Kidney epithelial cell (primary cell): Measurements from ENCODE around the gene TWIST2. TPM values are rescaled to one million over a fixed set of nuclear protein-coding genes. Genes with fewer than 3 reads are reported as not detected.

ENCODE experiments used
- DNase-seq: peaks from one replicate; pipeline ENCODE4 v3.0.0-alpha.2; 2010; ENCODE audit warnings: low read depth
- H3K27me3 ChIP-seq: 2 replicates; pipeline ENCODE4 v1.6.0; 2011; ENCODE audit warnings: low read length; ENCODE audit not compliant: control insufficient read depth, insufficient read depth
- H3K36me3 ChIP-seq: 2 replicates; pipeline ENCODE4 v1.5.1; 2011; ENCODE audit warnings: low read length; ENCODE audit not compliant: control insufficient read depth, insufficient read depth
- H3K4me3 ChIP-seq: 2 replicates; pipeline ENCODE4 v1.5.1; 2011; ENCODE audit warnings: low read depth, mild to moderate bottlenecking, control low read depth, low read length
- total RNA-seq: library from RNA; depleted of rRNA; stranded (reverse); fragments of >200 nt; gene quantifications from 2 replicates; pipeline ENCODE4 v1.2.3, GENCODE V29; 2015
- TF ChIP-seq, protein P1 (sequence below): IDR thresholded peaks from 2 replicates; pipeline ENCODE4 v1.5.1; 2011; ENCODE audit warnings: mild to moderate bottlenecking, moderate library complexity, low read length, control low read depth, inconsistent platforms; ENCODE audit not compliant: insufficient read depth, poor library complexity, severe bottlenecking

The TWIST2 gene
- total RNA-seq, 1 donor from 2014 or later: 1.8 TPM

DNA sequence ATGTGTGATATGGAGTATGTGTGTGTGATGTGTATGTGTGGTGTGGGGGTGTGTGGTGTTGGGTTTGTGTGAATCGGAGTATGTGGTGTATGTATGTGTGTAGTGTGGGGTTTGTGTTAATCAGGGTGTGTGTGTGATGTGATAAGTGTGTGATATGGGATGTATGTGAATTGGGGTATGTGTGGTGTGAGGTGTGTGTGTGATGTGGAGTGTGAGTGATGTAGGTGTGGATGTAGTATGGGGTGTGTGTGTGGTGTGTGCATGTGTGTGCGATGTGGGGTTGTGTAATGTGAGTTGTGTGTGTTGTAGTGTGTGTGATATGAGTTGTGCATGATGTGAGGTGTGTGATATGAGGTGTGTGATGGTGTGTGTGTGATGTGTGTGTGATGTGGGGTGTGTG, 54.4 kb downstream of the TWIST2 start:
- no peak for DNase-seq

DNA sequence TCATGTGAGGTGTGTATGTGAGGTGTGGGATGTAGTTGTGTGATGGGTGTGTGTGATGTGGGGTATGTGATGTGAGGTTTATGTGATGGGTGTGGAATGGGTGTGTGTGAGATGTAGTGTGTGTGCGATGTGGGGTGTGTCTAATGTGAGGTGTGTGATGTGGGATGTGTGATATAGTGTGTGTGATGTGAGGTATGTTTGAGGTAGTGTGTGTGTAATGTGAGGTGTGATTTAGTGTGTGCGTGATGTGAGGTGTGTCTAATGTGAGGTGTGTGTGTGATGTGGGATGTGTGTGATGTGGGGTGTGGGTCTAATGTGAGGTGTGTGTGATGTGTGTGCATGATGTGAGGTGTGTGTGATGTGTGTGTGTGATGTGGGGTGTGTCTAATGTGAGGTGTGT, 55.3 kb downstream of the TWIST2 start:
- no peak for DNase-seq
- TF ChIP-seq, protein P1, sequence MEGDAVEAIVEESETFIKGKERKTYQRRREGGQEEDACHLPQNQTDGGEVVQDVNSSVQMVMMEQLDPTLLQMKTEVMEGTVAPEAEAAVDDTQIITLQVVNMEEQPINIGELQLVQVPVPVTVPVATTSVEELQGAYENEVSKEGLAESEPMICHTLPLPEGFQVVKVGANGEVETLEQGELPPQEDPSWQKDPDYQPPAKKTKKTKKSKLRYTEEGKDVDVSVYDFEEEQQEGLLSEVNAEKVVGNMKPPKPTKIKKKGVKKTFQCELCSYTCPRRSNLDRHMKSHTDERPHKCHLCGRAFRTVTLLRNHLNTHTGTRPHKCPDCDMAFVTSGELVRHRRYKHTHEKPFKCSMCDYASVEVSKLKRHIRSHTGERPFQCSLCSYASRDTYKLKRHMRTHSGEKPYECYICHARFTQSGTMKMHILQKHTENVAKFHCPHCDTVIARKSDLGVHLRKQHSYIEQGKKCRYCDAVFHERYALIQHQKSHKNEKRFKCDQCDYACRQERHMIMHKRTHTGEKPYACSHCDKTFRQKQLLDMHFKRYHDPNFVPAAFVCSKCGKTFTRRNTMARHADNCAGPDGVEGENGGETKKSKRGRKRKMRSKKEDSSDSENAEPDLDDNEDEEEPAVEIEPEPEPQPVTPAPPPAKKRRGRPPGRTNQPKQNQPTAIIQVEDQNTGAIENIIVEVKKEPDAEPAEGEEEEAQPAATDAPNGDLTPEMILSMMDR: no peak
- H3K36me3 ChIP-seq: no peaks in the 10 kb centered on the region
- no peaks in the 10 kb centered on the region for H3K27me3 ChIP-seq
- H3K4me3 ChIP-seq: no peak overlapping the region

More for the DNA sequence above, 54.4 kb downstream of the TWIST2 start:
- Histone ChIP-seq H3K4me3 (no peak overlapping the region), H3K36me3 (no peaks in the 10 kb centered on the region), H3K27me3 (no peaks in the 10 kb centered on the region)
- TF ChIP-seq, protein P1: no peak

DNA sequence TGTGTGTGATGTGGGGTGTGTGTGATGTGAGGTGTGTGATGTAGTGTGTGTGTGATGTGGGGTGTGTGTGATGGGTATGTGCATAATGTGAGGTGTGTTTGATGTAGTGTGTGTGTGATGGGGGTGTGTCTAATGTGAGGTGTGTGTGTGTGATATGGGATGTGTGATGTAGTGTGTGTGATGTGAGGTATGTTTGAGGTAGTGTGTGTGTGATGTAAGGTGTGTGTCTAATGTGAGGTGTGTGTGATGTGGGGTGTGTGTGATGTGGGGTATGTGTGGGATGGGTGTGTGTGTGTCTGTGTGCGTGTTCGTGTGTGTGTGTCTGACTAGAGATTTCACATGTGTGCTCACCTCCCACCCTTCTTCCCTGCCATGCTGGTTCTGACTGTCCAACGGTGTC, 56.3 kb downstream of the TWIST2 start:
- H3K4me3 ChIP-seq: no peak overlapping the region
- DNase-seq: no peak
- TF ChIP-seq, protein P1: no peak
- no peaks in the 10 kb centered on the region for H3K27me3 ChIP-seq
- H3K36me3 ChIP-seq: no peaks in the 10 kb centered on the region

DNA sequence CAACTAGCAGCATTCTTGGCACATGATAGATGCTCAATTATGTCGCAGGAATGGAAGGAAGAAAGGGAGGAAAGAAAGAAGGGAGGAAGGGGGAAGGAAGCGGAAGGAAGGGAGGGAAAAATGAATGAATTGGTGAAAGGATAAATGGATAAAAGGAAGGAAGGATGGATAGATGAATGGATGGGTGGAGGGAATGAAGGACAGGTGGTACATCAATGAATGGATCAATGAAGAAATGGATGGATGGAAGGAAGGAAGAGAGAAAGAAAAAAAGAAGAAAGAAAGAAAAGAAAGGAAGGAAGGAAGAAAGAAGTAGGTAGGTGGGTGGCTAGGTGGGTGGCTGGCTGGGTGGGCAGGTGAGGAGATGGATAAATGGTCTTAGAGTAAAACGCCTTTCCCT, 56.8 kb downstream of the TWIST2 start:
- TF ChIP-seq, protein P1: no peak
- no peak for DNase-seq
- Histone ChIP-seq H3K36me3 (no peaks in the 10 kb centered on the region), H3K27me3 (no peaks in the 10 kb centered on the region), H3K4me3 (no peak overlapping the region)

DNA sequence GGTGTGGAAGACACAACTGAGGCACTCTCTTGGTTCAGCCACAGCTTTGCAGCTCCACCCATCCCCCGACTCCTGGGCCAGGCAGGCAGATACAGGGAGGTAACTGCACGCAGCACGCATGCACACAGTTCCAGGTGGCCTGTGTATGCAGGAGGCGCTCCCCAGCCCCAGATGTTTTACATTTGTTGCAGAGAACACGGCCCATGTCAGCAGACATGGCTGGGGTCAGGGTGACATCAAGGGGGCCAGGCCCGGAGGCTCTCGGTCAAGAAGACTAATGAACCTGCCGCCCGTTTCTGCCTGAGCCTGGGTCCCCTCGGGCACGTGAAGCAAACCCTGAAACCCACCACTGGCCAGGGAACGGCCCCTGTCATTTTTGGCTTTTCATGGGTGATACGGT, 57.3 kb downstream of the TWIST2 start:
- DNase-seq: no peak
- Histone ChIP-seq H3K36me3 (no peaks in the 10 kb centered on the region), H3K27me3 (no peaks in the 10 kb centered on the region), H3K4me3 (no peak overlapping the region)
- TF ChIP-seq, protein P1: no peak

DNA sequence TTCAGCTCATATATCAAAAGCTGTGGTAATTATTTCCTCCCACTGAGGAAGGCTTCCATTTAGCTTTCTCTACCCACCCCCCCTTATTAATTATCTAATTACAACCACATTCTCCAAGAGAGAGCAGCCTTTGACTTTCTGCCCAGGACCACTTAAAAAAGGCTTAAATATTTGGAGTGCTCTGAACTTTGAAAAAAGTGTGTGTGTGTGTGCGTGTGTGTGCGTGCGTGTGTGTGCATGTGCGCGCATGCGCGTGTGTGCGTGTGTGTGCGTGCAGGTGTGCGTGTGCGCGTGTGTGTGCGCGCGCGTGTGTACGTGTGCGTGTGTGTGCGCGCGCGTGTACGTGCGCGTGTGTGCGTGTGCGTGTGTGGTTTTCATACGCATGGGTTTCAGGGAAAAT, 57.8 kb downstream of the TWIST2 start:
- Histone ChIP-seq H3K36me3 (no peaks in the 10 kb centered on the region), H3K27me3 (no peaks in the 10 kb centered on the region), H3K4me3 (no peak overlapping the region)
- no peak for DNase-seq
- TF ChIP-seq, protein P1: no peak
